Natural killer cell (primary cell): ENCODE measurements around the gene CDH5. TPM values are rescaled to one million over a fixed set of nuclear protein-coding genes. Genes with fewer than 3 reads are reported as not detected.

ENCODE experiments used
- ATAC-seq, 3 donors: fragments of 150-1000 bp in 2 of 3; fragments of 200-7000 bp in 1 of 3; cut with Tn5 transposase; 1 replicate in 1 of 3; 2 replicates in 2 of 3; pipeline ENCODE4 v1.10.0; 2021; ENCODE audit warnings: mild to moderate bottlenecking in 2 of 3, moderate library complexity in 2 of 3
- DNase-seq, 2 donors: peaks; one replicate each; pipeline versions ENCODE4 v3.0.0 to v3.0.0-alpha.2; 2013 to 2021; ENCODE audit warnings: mixed read lengths in 1 of 2
- H3K27ac ChIP-seq: one replicate; pipeline ENCODE4 v1.5.1; 2013; ENCODE audit warnings: mild to moderate bottlenecking, low read length
- H3K27me3 ChIP-seq: one replicate; pipeline ENCODE4 v1.6.1; 2013; ENCODE audit warnings: low read length; ENCODE audit not compliant: control insufficient read depth, insufficient read depth
- H3K36me3 ChIP-seq: one replicate; pipeline ENCODE4 v1.6.1; 2013; ENCODE audit warnings: low read length; ENCODE audit not compliant: control insufficient read depth, insufficient read depth
- H3K4me1 ChIP-seq: one replicate; pipeline ENCODE4 v1.6.1; 2013; ENCODE audit warnings: low read length; ENCODE audit not compliant: control insufficient read depth, insufficient read depth
- H3K4me3 ChIP-seq: one replicate; pipeline ENCODE4 v1.5.1; 2013; ENCODE audit warnings: low read length
- H3K9me3 ChIP-seq: one replicate; pipeline ENCODE4 v1.6.1; 2013; ENCODE audit warnings: low read length; ENCODE audit not compliant: control insufficient read depth, insufficient read depth
- H3K27ac Mint-ChIP-seq, 2 donors: one replicate each; pipeline ENCODE4 v1.8.0; 2022; ENCODE audit warnings: mild to moderate bottlenecking in 2 of 2, mixed read lengths in 2 of 2, moderate library complexity in 1 of 2
- H3K27me3 Mint-ChIP-seq, 2 donors: one replicate each; pipeline ENCODE4 v1.8.0; 2022; ENCODE audit warnings: low read depth in 2 of 2, mixed read lengths in 2 of 2
- H3K36me3 Mint-ChIP-seq: one replicate; pipeline ENCODE4 v1.8.0; 2022; ENCODE audit warnings: mixed read lengths
- H3K4me1 Mint-ChIP-seq, 2 donors: one replicate each; pipeline ENCODE4 v1.8.0; 2022; ENCODE audit warnings: mixed read lengths in 2 of 2
- H3K4me3 Mint-ChIP-seq: one replicate; pipeline ENCODE4 v1.8.0; 2022; ENCODE audit warnings: mild to moderate bottlenecking, moderate library complexity, mixed read lengths
- H3K9me3 Mint-ChIP-seq, 2 donors: one replicate each; pipeline ENCODE4 v1.8.0; 2022; ENCODE audit warnings: mixed read lengths in 2 of 2
- WGBS: methylation state at CpG from one replicate; pipeline ENCODE4 v1.1.7; 2013; ENCODE audit warnings: missing lambda C conversion rate; ENCODE audit not compliant: insufficient coverage; 5-methylcytosine and 5-hydroxymethylcytosine counted together
- intact Hi-C: fragments of 100-400 bp; cut with micrococcal nuclease; formaldehyde crosslinking; loops from one replicate; pipeline ENCODE4 v1.14.2; 2022
- total RNA-seq, 4 donors: library from RNA; stranded (reverse); fragments of 120-200 nt in 1 of 4; gene quantifications; one replicate each; pipeline versions ENCODE4 v1.2.3 to v1.2.4, GENCODE V29; 2013 to 2022
- TF ChIP-seq, protein P1 (sequence below): fragments of 200-600 bp; IDR thresholded peaks from one replicate; pipeline ENCODE4 v1.8.0; 2022; ENCODE audit warnings: antibody characterized with exemption

CDH5 gene
- total RNA-seq, 3 donors from 2014 or later (not counting 1 experiment from before 2014, with no cell fraction given), result not detected

DNA sequence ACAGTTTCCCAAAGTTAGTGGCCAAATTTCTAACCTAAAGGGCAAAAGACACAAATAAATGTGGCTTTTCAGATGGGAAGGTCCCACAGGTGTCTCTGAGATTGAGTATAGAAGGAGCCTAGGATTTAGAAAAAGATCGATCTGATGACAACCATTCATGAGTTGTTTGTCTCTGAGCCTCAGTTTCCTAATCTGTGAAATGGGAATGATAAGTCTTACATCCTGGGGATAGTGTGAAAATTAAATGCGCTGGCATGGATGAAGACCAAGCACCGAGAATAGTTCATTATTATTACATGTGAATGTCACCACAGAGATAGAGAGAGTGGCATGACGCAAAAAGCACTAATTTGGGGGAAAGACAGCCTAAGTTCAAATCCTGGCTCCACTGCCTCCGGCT lies 7.2 kb downstream of the CDH5 start:
- 90% methylated on average over 5 of the region's 5 CpGs for WGBS
- Mint-ChIP-seq H3K4me3 (no peak overlapping the region), H3K4me1 (peaks cover 2 to 7% of the 10 kb centered on the region in 2 donors), H3K36me3 (no peaks in the 10 kb centered on the region), H3K27me3 (no peaks in the 10 kb centered on the region), H3K9me3 (no peaks in the 10 kb centered on the region), H3K27ac (no peak overlapping the region)
- no peaks in the 10 kb centered on the region for H3K27me3 ChIP-seq
- no peak overlapping the region for H3K27ac ChIP-seq
- H3K4me1 ChIP-seq, result no peaks in the 10 kb centered on the region
- no peaks in the 10 kb centered on the region for H3K9me3 ChIP-seq
- no peak for DNase-seq
- no peak for ATAC-seq
- H3K4me3 ChIP-seq, result no peak overlapping the region
- TF ChIP-seq, protein P1, sequence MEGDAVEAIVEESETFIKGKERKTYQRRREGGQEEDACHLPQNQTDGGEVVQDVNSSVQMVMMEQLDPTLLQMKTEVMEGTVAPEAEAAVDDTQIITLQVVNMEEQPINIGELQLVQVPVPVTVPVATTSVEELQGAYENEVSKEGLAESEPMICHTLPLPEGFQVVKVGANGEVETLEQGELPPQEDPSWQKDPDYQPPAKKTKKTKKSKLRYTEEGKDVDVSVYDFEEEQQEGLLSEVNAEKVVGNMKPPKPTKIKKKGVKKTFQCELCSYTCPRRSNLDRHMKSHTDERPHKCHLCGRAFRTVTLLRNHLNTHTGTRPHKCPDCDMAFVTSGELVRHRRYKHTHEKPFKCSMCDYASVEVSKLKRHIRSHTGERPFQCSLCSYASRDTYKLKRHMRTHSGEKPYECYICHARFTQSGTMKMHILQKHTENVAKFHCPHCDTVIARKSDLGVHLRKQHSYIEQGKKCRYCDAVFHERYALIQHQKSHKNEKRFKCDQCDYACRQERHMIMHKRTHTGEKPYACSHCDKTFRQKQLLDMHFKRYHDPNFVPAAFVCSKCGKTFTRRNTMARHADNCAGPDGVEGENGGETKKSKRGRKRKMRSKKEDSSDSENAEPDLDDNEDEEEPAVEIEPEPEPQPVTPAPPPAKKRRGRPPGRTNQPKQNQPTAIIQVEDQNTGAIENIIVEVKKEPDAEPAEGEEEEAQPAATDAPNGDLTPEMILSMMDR, result no peak
- intact Hi-C loops, result no loop called here
- H3K36me3 ChIP-seq, result no peaks in the 10 kb centered on the region

DNA sequence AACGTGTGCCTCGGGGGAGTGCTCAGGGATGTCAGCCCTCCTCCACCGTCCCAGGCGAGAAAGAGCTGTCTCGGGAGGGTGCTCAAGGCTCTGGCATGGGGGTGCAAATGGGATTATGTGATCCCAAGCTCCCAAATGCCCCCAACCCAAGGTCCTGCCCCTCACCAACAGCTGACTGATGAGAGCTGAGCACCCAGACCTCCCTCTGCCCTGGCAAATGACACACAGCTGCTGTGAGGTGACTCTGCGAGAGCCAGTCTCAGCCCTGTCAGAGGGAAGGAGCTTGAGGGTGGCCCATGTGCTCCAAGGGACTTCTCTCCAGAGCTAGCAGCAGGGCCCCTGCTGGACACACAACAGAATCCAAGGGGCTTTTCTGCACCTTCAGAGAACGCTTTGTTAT lies 7.7 kb downstream of the CDH5 start:
- H3K27ac ChIP-seq, result no peak overlapping the region
- peaks cover 2% of the 10 kb centered on the region for H3K9me3 ChIP-seq
- ATAC-seq (no peak), DNase-seq (no peak)
- Mint-ChIP-seq H3K27ac (no peak overlapping the region), H3K9me3 (no peaks in the 10 kb centered on the region), H3K4me3 (no peak overlapping the region), H3K36me3 (no peaks in the 10 kb centered on the region), H3K27me3 (no peaks in the 10 kb centered on the region), H3K4me1 (peaks cover 5 to 7% of the 10 kb centered on the region in 2 donors)
- H3K27me3 ChIP-seq, result no peaks in the 10 kb centered on the region
- TF ChIP-seq, protein P1, result no peak
- H3K4me1 ChIP-seq, result no peaks in the 10 kb centered on the region
- intact Hi-C loops, result no loop called here
- H3K36me3 ChIP-seq, result no peaks in the 10 kb centered on the region
- 85% methylated on average over 7 of the region's 7 CpGs for WGBS
- no peak overlapping the region for H3K4me3 ChIP-seq

DNA sequence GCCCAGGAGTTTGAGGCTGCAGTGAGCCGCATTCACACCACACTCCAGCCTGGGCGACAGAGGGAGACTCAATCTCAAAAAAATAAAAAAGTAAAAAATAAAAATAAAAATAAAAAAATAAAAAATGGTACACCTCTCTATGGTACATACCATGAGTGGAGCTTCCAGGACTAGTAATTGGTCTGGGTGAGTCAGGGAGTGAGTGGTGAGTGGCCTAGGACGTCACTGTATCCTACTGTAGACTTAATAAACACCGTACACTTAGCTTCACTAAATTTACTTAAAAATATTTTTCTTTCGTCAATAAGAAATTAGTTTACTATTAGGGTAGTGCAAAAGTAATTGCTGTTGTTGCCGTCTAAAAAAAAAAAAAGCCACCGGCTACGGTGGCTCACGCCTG lies 9.0 kb downstream of the CDH5 start:
- H3K9me3 ChIP-seq, result peaks cover 8% of the 10 kb centered on the region
- no peak overlapping the region for H3K27ac ChIP-seq
- H3K27me3 Mint-ChIP-seq, result no peaks in the 10 kb centered on the region
- H3K4me1 ChIP-seq, result no peaks in the 10 kb centered on the region
- TF ChIP-seq, protein P1, result no peak
- H3K36me3 Mint-ChIP-seq, result no peaks in the 10 kb centered on the region
- intact Hi-C loops, result no loop called here
- no peak for DNase-seq
- no peaks in the 10 kb centered on the region for H3K36me3 ChIP-seq
- no peak overlapping the region for H3K4me3 Mint-ChIP-seq
- WGBS, result 90% methylated on average over 5 of the region's 9 CpGs
- H3K4me3 ChIP-seq, result no peak overlapping the region
- no peaks in the 10 kb centered on the region for H3K27me3 ChIP-seq
- peaks cover 9 to 14% of the 10 kb centered on the region in 2 donors for H3K4me1 Mint-ChIP-seq
- no peak overlapping the region for H3K27ac Mint-ChIP-seq
- ATAC-seq, result no peak
- H3K9me3 Mint-ChIP-seq, result peaks cover 6 to 8% of the 10 kb centered on the region in 2 donors

DNA sequence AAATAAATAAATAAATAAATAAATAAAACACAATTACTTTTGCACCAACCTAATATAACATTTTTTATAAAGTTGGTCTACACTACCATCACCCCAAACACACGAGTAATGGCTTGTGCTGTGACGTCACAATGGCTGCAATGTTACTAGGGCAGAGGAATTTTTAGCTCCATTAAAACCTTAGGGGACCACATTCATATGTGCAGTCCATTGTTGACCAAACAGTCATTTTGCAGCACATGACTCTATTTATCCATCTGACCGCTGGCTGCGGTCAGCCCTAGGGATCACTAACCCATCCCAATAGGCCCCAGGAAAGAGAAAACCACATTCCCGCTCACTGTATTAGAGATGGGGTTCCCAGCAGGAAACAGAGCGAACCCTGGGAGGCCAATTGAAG lies 9.6 kb downstream of the CDH5 start:
- DNase-seq, result no peak
- peaks cover 8 to 10% of the 10 kb centered on the region in 2 donors for H3K9me3 Mint-ChIP-seq
- peaks cover 9 to 18% of the 10 kb centered on the region in 2 donors for H3K4me1 Mint-ChIP-seq
- no peak for ATAC-seq
- intact Hi-C loops, result no loop called here
- no peaks in the 10 kb centered on the region for H3K27me3 ChIP-seq
- TF ChIP-seq, protein P1, result no peak
- H3K36me3 ChIP-seq, result no peaks in the 10 kb centered on the region
- peaks cover 8% of the 10 kb centered on the region for H3K9me3 ChIP-seq
- H3K4me3 Mint-ChIP-seq, result no peak overlapping the region
- H3K27ac ChIP-seq, result no peak overlapping the region
- H3K36me3 Mint-ChIP-seq, result no peaks in the 10 kb centered on the region
- H3K27me3 Mint-ChIP-seq, result no peaks in the 10 kb centered on the region
- no peaks in the 10 kb centered on the region for H3K4me1 ChIP-seq
- no peak overlapping the region for H3K27ac Mint-ChIP-seq
- H3K4me3 ChIP-seq, result no peak overlapping the region
- WGBS, result 88% methylated on average over 6 of the region's 6 CpGs
